HG03025 (cell line): Measurements from ENCODE around the gene UBN1.
"Not testable (repeated sequence)": the region's sequence is repeated elsewhere in the genome, so short reads cannot be mapped to it uniquely, and the experiment has no call there.

Experiments used
- ATAC-seq: cut with Tn5 transposase; IDR thresholded peaks from one replicate; pipeline ENCODE4 v1.9.1; 2021; ENCODE audit warnings: mild to moderate bottlenecking, moderate library complexity; ENCODE audit not compliant: unreplicated experiment, low FRiP score

Gene UBN1

GRCh38 chr16:4883501-4883900 lies 36.2 kb downstream of the UBN1 start:
- no peak for ATAC-seq

- ATAC-seq, result no peak
Measured at GRCh38 chr16:4884209-4884608, 36.9 kb downstream of the UBN1 start.

DNA sequence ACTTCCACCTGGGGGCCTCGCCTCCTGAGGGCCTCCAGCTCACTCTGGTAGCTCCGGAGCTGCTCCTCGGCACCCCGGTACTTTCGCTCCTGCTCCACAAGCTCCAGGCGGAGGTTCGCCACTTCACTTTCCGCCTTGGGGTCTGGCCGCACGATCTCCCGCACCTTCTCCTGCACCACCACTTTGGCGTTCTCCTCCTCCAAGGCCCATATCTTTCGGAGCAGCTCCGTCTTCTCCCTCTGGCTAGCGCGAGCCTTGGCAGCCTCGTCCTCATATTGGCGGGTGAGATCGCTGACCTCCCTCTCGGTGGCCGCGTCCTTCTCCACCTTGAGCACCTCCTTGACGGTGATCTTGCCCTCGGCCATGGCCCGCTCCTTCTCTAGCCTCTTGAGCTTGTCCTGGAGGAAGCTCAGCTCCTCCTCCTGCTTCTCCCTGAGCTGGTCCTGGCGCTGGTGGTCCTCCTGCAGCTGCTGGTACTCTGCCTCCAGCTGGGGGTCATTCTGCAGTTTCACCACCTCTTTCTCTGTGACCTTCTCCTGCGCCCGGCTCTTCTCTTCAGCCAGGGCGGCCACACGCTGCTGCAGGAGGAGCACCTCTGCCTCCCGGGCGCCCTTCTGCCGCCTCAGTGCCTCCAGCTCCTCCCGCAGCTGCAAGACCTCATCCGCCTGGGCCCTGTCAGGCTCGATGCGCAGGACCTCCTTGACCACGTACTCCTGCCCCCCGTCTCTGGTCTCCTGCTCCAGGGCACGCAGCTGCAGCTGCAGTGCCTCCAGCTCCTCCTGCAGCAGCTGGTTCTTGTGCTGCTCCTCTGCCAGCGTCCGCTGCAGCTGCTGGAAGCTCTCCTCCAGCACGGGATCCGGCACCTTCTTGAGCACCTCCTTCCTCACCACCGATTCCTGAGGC lies 37.9 kb downstream of the UBN1 start:
- no peak for ATAC-seq

DNA sequence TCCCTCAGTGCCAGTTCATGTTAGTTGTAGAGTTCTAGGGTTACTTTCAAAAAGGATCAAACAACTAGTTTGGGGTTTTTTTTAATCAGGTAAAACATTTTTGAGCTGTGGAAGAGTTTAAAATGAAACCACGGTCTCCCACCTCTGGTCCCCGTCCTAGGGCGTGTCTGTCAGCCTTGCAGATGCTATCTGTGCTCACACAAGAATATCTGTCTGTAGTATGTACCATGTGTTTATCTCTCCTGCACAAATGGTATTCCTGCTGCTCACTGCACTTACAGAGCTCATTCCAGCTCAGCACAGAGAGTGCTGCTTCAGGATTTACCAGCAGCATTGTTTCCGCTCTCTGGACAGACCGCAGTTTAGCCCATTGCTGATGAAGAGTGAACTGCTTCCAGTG lies 38.9 kb downstream of the UBN1 start:
- ATAC-seq, result no peak

DNA sequence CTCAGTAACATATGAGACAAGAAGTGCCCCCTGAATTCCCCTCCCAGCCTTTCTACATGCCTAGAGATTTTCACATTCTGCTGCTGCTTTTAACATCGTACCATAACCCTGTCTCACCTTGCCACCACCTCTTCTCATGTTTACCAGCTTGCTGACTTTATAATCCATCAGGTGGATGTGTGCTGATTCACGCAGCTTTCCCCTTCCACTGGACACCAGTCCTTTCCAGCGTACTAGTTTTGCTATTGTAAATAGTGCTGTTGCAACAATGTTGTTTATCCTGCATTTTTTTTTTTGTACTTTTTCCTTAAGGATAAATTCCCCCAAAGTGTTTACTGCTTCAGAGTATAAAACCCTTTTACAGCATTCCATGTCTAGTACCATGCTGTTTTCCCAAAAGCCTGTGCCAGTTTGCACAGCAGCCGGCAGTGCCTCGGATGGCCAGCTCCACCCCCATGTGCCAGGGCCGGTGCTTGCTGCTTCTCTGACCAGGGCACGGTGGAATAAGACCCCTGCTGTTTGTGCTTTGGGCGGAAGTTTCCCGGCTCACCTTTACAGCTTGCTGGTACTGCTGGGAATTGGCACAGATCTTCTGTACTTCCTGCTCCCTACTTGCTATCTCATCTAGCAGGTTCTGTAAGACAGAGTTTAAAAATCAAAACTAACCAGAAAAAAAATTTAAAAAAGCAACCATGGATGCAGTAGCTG lies 41.3 kb downstream of the UBN1 start:
- no peak for ATAC-seq

DNA sequence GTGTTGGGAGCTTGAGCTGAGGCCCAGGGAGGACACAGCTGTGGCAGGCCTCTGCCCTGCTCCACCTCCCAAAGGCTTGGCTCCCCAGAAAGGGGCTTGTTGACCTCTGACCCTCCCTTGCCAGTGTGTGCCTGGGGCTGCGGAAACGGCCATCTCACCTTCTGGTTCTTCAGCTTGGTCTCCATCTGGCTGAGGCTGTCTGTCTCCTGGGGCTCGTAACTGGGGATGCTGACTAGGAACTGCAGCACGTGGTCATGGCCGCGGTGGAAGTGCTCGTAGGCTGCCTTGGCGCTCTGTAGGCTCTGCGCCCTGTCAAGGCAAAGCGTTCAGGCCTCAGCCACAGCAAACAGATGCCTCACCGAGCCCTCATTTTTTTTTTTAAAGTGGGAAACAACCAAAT lies 42.7 kb downstream of the UBN1 start:
- ATAC-seq, result no peak

DNA sequence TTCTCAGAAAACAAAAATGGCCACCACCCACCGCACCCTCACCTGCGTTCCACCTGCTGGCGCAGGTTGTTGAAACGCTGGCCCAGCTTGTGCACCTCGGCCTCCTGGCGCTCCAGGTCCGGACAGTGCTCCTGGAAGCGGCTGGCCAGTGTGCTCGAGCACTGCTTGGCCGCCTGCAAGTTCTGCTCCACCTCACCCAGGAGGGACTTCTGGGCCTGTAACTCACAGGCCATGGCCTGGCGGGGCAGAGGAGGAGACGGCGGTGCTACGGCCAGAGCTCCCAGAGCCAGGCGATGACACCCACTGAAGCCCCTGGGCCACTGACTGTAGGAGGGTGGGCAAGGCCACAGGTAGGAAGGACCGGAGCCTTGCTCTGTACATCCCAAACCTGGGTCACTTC lies 43.4 kb downstream of the UBN1 start:
- no peak for ATAC-seq

- ATAC-seq, result no peak
Measured at GRCh38 chr16:4891097-4891885, 44.0 kb downstream of the UBN1 start.

DNA sequence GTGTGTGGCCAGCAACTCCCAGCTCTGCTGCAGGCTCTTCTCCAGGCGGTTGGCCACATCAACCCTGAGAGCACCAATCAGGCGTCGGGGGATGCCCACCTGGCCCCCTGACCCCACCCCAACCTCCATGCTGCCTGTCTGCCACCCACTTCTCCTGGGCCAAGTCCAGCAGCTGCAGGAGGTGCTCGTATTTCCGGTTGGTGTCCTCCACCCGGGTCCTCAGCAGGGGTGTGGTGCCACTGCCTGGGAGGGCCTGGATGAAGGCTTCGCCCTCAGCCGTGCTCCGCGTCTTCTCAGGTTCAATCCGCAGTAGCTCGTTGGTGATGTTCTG lies 44.6 kb downstream of the UBN1 start:
- ATAC-seq, result no peak

GRCh38 chr16:4892361-4893102 lies 45.3 kb downstream of the UBN1 start:
- ATAC-seq, result no peak

GRCh38 chr16:4893103-4893862 lies 46.0 kb downstream of the UBN1 start:
- ATAC-seq, result no peak

DNA sequence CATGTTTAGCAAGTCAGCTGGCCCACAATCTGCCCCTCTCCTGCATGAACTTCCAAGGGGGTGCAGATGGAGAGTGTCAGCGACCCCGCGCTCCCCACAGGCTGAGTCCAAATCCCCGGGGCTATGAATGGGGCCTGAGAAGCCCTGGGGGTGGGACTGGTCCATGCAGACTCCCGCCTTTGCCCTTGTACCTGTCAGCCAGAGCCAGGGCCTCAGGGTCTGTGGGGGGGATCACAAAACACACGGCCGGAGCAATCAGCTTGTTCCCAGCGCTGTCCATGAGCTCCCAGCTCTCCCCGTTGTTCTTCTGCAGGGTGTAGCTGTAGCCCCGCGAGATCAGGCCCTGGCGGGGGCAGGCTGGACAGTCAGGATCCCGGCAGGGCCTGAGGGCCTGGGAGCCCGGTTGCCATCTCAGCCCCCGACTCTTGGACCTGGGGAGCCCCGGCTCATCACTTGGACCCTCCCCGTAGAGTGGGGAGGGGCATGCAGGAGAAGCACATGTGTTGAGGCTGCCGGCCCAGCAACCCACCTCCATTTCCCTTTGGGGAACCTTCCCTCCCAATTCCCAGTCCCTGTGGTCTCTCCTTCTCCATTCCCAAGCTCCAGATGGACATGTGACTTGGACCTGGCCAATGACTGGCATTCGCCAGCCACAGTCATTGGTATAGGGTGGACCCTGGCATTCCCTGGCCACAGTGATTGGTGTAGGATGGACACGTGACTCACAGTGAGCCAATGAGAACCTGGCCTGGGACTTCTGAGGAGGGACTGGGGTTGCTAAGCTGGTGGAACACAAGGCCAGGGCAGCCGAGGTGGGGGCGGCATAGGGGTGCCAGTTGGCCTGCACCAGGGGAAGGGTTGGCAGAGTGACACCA lies 47.2 kb downstream of the UBN1 start:
- ATAC-seq, result no peak

DNA sequence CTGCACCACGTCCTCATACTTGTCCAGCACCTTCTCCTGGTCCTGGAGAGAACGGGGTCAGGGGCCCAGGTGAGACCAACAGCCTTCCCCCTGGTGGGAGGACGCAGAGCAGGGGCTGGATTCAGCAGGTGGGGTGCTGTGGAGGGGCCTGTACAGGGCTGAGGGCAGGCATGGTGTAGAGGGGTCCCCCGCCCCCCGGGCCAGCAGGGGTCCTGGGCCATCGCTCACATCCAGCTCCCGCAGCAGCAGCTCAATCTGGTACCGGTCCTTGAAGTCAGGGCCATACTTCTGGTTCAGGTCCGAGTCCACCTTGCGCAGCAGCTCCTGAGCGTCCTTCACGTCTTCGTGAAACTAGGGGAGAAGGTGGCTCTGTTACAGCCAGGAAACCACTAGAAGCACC lies 48.1 kb downstream of the UBN1 start:
- no peak for ATAC-seq

- ATAC-seq, result not testable (repeated sequence)
Measured at GRCh38 chr16:4896761-4897160, 49.5 kb downstream of the UBN1 start.

GRCh38 chr16:4897328-4897727 lies 50.0 kb downstream of the UBN1 start:
- ATAC-seq, result no peak

DNA sequence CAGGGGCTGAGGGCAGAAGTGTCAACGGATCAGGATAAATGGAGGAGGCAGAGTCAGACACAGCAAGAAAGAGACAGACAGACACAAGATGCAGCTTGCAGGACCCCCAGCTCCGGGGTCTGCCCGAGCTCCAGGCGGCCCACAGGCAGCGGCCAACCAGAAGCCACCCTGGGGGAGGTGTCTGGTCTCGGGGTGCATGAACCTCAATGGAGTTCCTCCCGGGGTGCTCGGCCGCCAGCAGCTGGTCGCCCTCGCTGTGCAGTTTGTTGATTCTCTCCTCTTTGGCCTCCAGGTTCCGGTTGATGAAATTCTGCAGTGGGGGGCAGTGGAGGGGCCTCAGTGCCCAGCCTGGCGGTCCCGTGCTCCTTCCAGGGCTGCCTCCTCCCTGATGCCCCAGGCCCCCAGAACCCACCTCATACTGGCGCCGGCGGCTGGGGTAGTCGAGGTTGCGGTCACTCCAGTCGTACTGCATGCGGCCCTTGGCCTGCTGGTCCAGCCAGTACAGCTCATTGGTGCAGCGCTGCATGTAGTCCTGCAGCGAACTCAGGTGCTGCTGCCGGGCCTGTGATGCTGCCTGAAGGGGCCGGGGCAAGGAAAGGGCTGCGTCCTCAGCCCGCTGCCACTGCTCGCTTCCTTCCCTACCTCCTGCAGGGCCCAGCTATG lies 51.7 kb downstream of the UBN1 start:
- ATAC-seq, result no peak

- no peak for ATAC-seq
Measured at GRCh38 chr16:4899474-4899846, 52.2 kb downstream of the UBN1 start.

- no peak for ATAC-seq
Measured at GRCh38 chr16:4900036-4900435, 52.8 kb downstream of the UBN1 start.
